GM18499 (cell line): ENCODE data around the gene RAX.
"Not testable (repeated sequence)": the region's sequence is repeated elsewhere in the genome, so short reads cannot be mapped to it uniquely, and the experiment has no call there.

Experiments used
- ATAC-seq: cut with Tn5 transposase; IDR thresholded peaks from one replicate; pipeline ENCODE4 v1.9.1; 2021; ENCODE audit warnings: moderate number of reproducible peaks; ENCODE audit not compliant: insufficient read depth, unreplicated experiment

Gene RAX

GRCh38 chr18:59274533-59274928 is 1.3 kb upstream of the RAX start:
- ATAC-seq: no peak

DNA sequence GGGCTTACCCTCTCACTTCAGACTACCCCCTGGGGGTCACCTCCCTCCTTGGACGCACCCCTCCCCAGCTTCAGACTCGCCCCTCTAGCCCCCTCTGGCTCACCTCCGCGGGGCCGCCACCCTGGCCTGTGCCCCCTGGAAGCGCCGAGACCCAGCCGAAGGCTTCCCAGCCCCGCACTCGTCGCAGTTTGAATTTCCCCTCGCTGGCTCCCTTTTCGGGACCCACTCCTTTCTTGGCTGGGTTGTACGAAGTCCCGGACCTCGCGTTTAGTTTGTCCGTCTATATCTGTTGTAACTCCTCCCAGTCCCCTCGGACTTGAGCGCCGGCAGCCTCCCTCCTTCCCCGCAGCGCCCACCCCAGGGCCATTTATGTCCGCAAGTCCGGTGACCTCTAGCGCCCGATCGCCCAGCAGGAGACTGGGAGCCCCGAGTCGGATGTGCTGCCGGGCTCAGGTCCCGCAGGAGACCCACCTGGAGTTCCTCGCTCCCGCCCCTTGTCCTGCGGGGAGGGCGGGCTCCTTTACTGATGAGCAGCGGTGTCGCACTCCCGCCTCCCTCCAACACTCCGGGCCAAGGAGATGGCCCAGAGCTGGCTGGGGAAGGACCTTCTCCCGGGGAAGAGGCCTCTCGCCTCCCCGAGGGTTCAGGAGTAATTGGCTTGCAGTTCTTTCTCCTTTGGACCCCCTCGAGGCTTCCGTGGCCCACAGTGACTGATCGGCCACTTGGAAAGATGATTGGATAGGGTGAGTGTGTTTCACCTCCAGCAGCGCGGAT is 692 bp upstream of the RAX start:
- no peak for ATAC-seq

DNA sequence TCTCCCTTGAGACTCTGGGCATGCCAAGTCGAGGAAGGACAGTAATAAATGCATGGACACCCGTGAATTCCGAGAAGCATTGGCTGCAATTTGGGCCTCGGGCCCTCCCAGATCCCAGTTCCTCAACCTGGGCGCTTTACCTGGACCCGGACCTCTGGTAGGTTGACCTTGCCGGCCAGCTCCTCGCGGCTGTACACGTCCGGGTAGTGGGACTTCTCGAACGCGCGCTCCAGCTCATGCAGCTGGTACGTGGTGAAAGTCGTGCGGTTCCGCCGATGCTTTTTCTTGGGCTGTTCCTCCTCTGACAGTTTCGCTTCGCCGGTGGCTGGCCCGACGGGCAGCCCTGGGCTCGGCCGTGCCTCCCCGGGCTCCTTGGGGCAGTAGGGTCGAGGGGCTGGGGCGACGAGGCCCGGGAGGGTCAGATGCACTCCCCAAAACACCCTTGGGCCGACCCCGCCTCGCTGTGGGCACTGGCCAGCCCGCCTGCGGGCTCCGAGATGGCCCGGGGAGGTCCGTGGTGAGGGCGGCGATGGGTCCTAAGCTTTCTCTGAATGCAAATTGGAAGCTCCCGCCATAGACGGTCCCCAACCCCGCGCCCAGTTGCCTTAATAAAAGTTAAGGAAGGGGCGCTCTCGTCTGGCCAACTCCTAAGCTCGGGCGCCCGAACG is 899 bp downstream of the RAX start:
- no peak for ATAC-seq

- ATAC-seq: no peak
Observed at GRCh38 chr18:59271606-59272220, 1.5 kb downstream of the RAX start.

- ATAC-seq: no peak
Observed at GRCh38 chr18:59270689-59271257, 2.5 kb downstream of the RAX start.

GRCh38 chr18:59269563-59270119 is 3.6 kb downstream of the RAX start:
- ATAC-seq: no peak

GRCh38 chr18:59268721-59269562 is 4.3 kb downstream of the RAX start:
- ATAC-seq: no peak

DNA sequence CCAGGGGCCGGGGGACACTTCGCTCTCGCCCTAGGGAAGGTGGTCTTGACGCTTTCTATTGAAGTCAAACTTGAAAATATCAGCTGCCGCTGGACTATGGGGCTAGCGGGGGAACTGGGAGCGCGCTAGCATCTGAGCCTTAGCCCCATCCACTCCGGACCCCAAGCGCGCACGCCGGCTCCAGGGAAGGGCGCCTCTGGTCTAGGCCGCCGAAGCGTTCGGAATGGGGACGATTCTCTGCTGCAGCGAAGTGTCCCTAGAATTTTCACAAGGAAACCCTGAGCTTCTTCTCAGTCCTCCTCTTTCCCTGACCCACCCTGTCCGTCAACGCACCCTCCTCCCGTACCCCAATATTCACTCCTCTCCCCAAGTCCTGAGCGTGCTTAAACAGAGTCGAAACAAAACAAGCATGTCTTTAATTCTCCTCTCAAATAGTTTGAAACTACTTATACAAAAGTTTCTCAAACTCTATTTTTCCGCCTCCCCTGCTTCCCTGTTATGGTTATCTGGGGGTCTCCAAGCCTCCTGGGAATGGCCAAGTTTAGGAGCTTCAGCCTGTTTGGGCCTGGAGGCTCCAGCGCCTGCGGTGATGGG is 5.0 kb downstream of the RAX start:
- ATAC-seq: no peak

GRCh38 chr18:59267503-59268126 is 5.6 kb downstream of the RAX start:
- no peak for ATAC-seq

GRCh38 chr18:59266886-59267502 is 6.3 kb downstream of the RAX start:
- no peak for ATAC-seq

DNA sequence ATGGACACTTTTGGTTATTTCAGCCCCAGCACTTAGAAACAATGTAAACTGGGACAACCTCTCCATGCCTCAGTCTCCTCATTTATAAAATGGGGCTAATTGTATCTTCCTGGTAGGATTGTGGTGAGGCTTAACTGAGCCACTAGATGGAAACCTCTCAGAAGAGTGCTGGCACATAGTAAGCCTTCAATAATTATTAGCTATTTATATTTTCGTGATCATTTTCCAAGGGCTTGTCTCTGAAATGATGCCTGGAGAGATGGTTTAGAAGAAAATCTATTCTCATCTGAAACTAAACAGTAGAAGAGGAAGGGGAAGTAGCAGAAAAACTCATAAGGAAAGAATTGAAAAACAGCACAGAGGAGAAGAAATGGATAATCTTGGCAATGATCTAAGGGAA is 6.8 kb downstream of the RAX start:
- ATAC-seq: no peak

DNA sequence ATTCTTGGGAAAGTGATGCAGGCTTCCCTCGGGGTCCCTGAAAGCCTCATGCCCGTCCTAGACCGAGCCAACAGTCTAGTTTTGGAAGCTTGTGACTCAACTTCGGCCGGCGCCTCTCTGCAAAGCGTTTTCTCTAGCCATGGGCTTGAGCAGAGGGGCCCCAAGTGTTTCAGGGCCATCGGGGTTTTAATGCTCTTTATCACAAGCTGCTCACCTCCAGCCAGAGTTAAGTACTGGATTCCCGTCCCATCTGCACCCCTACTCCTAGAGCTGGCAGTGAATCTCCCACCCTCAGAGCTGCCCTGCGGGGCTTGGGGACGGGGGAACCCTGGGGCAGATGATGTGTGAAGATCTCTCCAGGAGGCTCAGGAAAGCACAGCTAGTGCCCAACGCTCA is 7.3 kb downstream of the RAX start:
- no peak for ATAC-seq

- no peak for ATAC-seq
Observed at GRCh38 chr18:59265246-59265973, 7.8 kb downstream of the RAX start.

- no peak for ATAC-seq
Observed at GRCh38 chr18:59264651-59265245, 8.5 kb downstream of the RAX start.

DNA sequence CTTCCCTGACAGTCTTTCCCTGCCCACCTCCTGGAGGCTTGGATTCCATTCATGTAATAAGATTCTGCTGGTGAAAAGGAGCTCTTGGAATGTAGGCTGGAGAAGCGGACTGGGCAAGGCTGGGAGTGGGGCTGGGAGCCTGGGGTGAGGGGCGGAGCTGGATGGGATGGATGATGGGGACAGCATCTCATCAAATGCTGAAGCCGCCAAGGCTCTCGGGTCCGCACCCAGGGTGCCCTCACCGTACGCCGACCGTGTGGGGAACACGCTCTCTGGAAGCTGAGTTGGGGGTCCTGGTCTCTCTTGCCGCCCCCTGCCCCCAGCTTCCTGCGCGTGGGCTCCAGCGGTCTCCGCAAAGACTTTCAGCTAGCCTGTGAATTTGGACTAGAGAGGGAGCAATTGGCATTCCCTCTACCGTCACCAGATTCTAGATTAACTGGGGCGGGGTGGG is 9.1 kb downstream of the RAX start:
- no peak for ATAC-seq

GRCh38 chr18:59263661-59264060 is 9.6 kb downstream of the RAX start:
- ATAC-seq: no peak

GRCh38 chr18:59262243-59262642 is 11.0 kb downstream of the RAX start:
- ATAC-seq: not testable (repeated sequence)

DNA sequence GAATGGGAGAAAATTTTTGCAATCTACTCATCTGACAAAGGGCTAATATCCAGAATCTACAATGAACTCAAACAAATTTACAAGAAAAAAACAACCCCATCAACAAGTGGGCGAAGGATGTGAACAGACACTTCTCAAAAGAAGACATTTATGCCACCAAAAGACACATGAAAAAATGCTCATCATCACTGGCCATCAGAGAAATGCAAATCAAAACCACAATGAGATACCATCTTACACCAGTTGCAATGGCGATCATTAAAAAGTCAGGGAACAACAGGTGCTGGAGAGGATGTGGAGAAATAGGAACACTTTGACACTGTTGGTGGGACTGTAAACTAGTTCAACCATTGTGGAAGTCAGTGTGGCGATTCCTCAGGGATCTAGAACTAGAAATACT is 11.4 kb downstream of the RAX start:
- not testable (repeated sequence) for ATAC-seq
